HCT116 (cell line): ENCODE data around the gene BRSK2. TPM values are rescaled to one million over a fixed set of nuclear protein-coding genes. Genes with fewer than 3 reads are reported as not detected.

Source experiments
- ATAC-seq: fragments of 200-7000 bp; cut with Tn5 transposase; 2 replicates; pipeline ENCODE4 v1.9.1; 2020; ENCODE audit warnings: mild to moderate bottlenecking, moderate library complexity
- BruUV-seq: library from RNA; stranded (reverse); fragments of 400-500 nt; replicated peaks from 2 replicates; lab custom pipeline; 2021; lab: Mats Ljungman, UMichigan
- CTCF ChIA-PET: fragments of 300-600 bp; sonication (Branson Sonifier 250); formaldehyde crosslinking; loops from one replicate; lab custom pipeline; 2021; ENCODE audit warnings: antibody characterized with exemption; lab: Charles Lee
- POLR2A ChIA-PET: fragments of 300-600, 350-600 bp; sonication (Branson Sonifier 250); formaldehyde crosslinking; loops from one replicate; lab custom pipeline; 2021; ENCODE audit warnings: antibody characterized with exemption; lab: Charles Lee
- RAD21 ChIA-PET, 2 experiments: fragments of 300-600 bp; sonication (Branson Sonifier 250); formaldehyde crosslinking; loops; one replicate each; lab custom pipeline; 2023; ENCODE audit warnings: low total read pairs in 2 of 2; ENCODE audit not compliant: uncharacterized antibody in 2 of 2, unreplicated experiment in 2 of 2, low non-redundant PET in 1 of 2; lab: Charles Lee
- DNase-seq: peaks from one replicate; pipeline ENCODE4 v3.0.0-alpha.2; 2010; ENCODE audit warnings: low read depth, low spot score
- H2AFZ ChIP-seq: fragments of 200-600 bp; shearing (Covaris generic), sonication (generic); 2 replicates; pipeline ENCODE4 v1.6.1; 2017; ENCODE audit warnings: low read depth, mixed run types, mixed read lengths, antibody characterized with exemption, low read length; ENCODE audit not compliant: poor library complexity, severe bottlenecking
- H3K27ac ChIP-seq: 2 replicates; pipeline ENCODE4 v1.5.1; 2012; ENCODE audit warnings: low read depth, low read length
- H3K27me3 ChIP-seq: fragments of 200-600 bp; sonication (generic); 2 replicates; pipeline ENCODE4 v1.6.1; 2016; ENCODE audit warnings: mixed run types, low read length, mixed read lengths; ENCODE audit not compliant: insufficient read depth
- H3K36me3 ChIP-seq, 2 experiments: fragments of 200-500 bp in 1 of 2; fragments of 200-600 bp in 1 of 2; sonication (Bioruptor generic) in 1 of 2; sonication (generic) in 1 of 2; 2 replicates each; pipeline versions ENCODE4 v1.5.1 to v1.6.1; 2014 to 2016; ENCODE audit warnings: low read length in 2 of 2, inconsistent platforms in 1 of 2, mixed read lengths in 1 of 2, mixed run types in 1 of 2; ENCODE audit not compliant: insufficient read depth in 2 of 2, control insufficient read depth in 1 of 2
- H3K4me1 ChIP-seq, 2 experiments: fragments of 200-600 bp in 1 of 2; sonication (generic) in 1 of 2; 2 replicates each; pipeline versions ENCODE4 v1.5.1 to v1.6.1; 2012 to 2017; ENCODE audit warnings: low read length in 2 of 2, inconsistent platforms in 1 of 2, mild to moderate bottlenecking in 1 of 2, mixed read lengths in 1 of 2, mixed run types in 1 of 2, moderate library complexity in 1 of 2; ENCODE audit not compliant: insufficient read depth in 2 of 2, control insufficient read depth in 1 of 2
- H3K4me2 ChIP-seq: fragments of 200-600 bp; sonication (generic); 2 replicates; pipeline ENCODE4 v1.6.1; 2017; ENCODE audit warnings: mixed run types, low read length, mixed read lengths
- H3K4me3 ChIP-seq, 2 experiments: fragments of 200-600 bp in 1 of 2; sonication (generic) in 1 of 2; replicated peaks in 1 of 2; 2 replicates each; pipeline ENCODE4 v1.5.1; 2011 to 2016; ENCODE audit warnings: low read length in 2 of 2, control low read depth in 1 of 2, low read depth in 1 of 2, mild to moderate bottlenecking in 1 of 2, mixed read lengths in 1 of 2, mixed run types in 1 of 2
- H3K79me2 ChIP-seq: fragments of 200-600 bp; sonication (generic); 2 replicates; pipeline ENCODE4 v1.6.1; 2017; ENCODE audit warnings: mild to moderate bottlenecking, mixed run types, low read length, moderate library complexity, mixed read lengths; ENCODE audit not compliant: insufficient read depth
- H3K9ac ChIP-seq: fragments of 200-600 bp; sonication (generic); 2 replicates; pipeline ENCODE4 v1.6.1; 2016; ENCODE audit warnings: low read length, mixed read lengths
- H3K9me2 ChIP-seq: fragments of 200-600 bp; sonication (generic), shearing (Covaris generic); 2 replicates; pipeline ENCODE4 v1.6.1; 2017; ENCODE audit warnings: mixed run types, mild to moderate bottlenecking, moderate library complexity; ENCODE audit not compliant: insufficient read depth
- H3K9me3 ChIP-seq, 2 experiments: fragments of 200-500 bp in 1 of 2; fragments of 200-600 bp in 1 of 2; sonication (Bioruptor generic) in 1 of 2; sonication (generic) in 1 of 2; 2 replicates each; pipeline ENCODE4 v1.6.1; 2014 to 2017; ENCODE audit warnings: low read length in 2 of 2, mixed read lengths in 2 of 2, inconsistent platforms in 1 of 2, low read depth in 1 of 2, mild to moderate bottlenecking in 1 of 2, mixed run types in 1 of 2, moderate library complexity in 1 of 2; ENCODE audit not compliant: control insufficient read depth in 1 of 2, insufficient read depth in 1 of 2
- H4K20me1 ChIP-seq: fragments of 200-600 bp; sonication (generic), shearing (Covaris generic); 2 replicates; pipeline ENCODE4 v1.6.1; 2017; ENCODE audit warnings: mixed run types, mild to moderate bottlenecking, moderate library complexity; ENCODE audit not compliant: insufficient read depth
- CBX3 ChIP-seq: IDR thresholded peaks from 2 replicates; pipeline ENCODE4 v1.6.1; 2012; ENCODE audit warnings: low read depth
- CEBPB ChIP-seq: IDR thresholded peaks from 2 replicates; pipeline ENCODE4 v1.6.1; 2012; ENCODE audit warnings: low read depth
- CTCF ChIP-seq, 3 experiments: fragments of 200-600 bp in 1 of 3; sonication (generic) in 1 of 3; IDR thresholded peaks in 2 of 3; conservative IDR thresholded peaks in 1 of 3; 2 replicates each; pipeline ENCODE4 v1.5.1; 2012 to 2017; ENCODE audit warnings: low read depth in 2 of 3, low read length in 2 of 3, antibody characterized with exemption in 1 of 3, borderline replicate concordance in 1 of 3, control low read depth in 1 of 3, mild to moderate bottlenecking in 1 of 3, mixed read lengths in 1 of 3, mixed run types in 1 of 3, moderate library complexity in 1 of 3; ENCODE audit not compliant: insufficient read depth in 1 of 3
- MAX ChIP-seq: IDR thresholded peaks from 2 replicates; pipeline ENCODE4 v1.6.1; 2012
- REST ChIP-seq: IDR thresholded peaks from 2 replicates; pipeline ENCODE4 v1.6.1; 2012; ENCODE audit warnings: low read depth
- YY1 ChIP-seq: IDR thresholded peaks from 2 replicates; pipeline ENCODE4 v1.6.1; 2011; ENCODE audit warnings: low read length, low read depth, moderate library complexity, mild to moderate bottlenecking; ENCODE audit not compliant: insufficient replicate concordance; ENCODE audit errors: extremely low read depth
- ZNF274 ChIP-seq: fragments of 200-500 bp; sonication (Bioruptor generic); IDR thresholded peaks from 2 replicates; pipeline ENCODE4 v1.6.1; 2014; ENCODE audit warnings: mild to moderate bottlenecking, low read depth, low read length, inconsistent platforms
- intact Hi-C: fragments of 100-400 bp; cut with micrococcal nuclease; formaldehyde crosslinking; loops from 2 replicates; pipeline ENCODE4 v1.10.0; 2022
- total RNA-seq: library from RNA; stranded (reverse); gene quantifications from one replicate; pipeline ENCODE4 v1.2.1, GENCODE V29; 2021; ENCODE audit not compliant: unreplicated experiment
- TF ChIP-seq, protein P1 (sequence below): IDR thresholded peaks from 2 replicates; pipeline ENCODE4 v1.6.1; 2011; ENCODE audit warnings: mild to moderate bottlenecking, low read length, moderate library complexity; ENCODE audit not compliant: insufficient replicate concordance; ENCODE audit errors: extremely low read depth

The BRSK2 gene
- total RNA-seq, 1 experiment from 2014 or later = 14.0 TPM

DNA sequence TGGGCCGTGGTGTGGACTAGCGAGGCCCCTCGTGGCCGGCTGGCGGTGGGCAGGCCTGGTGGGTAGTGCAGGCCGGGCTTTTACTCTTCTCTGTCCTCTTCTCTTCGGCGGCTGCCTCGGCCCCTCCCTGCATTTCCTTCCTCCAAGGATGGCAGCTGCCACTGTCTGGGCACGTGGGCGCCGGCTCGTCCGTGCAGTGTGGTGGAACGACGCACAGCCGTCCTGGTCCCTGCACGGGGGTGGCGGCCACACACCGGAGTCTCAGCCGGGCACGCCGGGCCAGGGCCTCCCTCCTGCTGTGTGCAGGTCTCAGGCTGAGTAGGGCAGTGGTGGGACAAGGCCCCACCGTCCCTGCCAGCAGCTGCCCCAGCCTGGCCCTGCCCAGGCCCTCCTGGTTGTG, 59.1 kb downstream of the BRSK2 start:
- BruUV-seq = no TSS peak
- H3K4me1 ChIP-seq = no peaks in the 10 kb centered on the region
- no peak overlapping the region for H3K27ac ChIP-seq
- H4K20me1 ChIP-seq = no peaks in the 10 kb centered on the region
- H3K4me3 ChIP-seq = no peak overlapping the region
- H3K4me2 ChIP-seq = no peak overlapping the region
- POLR2A ChIA-PET = no interaction called here
- TF ChIP-seq CBX3 (no peak), CEBPB (no peak), ZNF274 (no peak), REST (no peak), YY1 (no peak), CTCF (IDR thresholded peaks at IDR 0.05 in 2 of 3, conservative IDR thresholded peaks at IDR 0.05 in 1 of 3; ENCODE audit: borderline replicate concordance in 1 of 3, insufficient read depth in 1 of 3, low read depth in 2 of 3, low read length in 2 of 3) (no peak), MAX (no peak)
- TF ChIP-seq, protein P1, sequence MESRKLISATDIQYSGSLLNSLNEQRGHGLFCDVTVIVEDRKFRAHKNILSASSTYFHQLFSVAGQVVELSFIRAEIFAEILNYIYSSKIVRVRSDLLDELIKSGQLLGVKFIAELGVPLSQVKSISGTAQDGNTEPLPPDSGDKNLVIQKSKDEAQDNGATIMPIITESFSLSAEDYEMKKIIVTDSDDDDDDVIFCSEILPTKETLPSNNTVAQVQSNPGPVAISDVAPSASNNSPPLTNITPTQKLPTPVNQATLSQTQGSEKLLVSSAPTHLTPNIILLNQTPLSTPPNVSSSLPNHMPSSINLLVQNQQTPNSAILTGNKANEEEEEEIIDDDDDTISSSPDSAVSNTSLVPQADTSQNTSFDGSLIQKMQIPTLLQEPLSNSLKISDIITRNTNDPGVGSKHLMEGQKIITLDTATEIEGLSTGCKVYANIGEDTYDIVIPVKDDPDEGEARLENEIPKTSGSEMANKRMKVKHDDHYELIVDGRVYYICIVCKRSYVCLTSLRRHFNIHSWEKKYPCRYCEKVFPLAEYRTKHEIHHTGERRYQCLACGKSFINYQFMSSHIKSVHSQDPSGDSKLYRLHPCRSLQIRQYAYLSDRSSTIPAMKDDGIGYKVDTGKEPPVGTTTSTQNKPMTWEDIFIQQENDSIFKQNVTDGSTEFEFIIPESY = no peak
- TF ChIP-seq, all 23 proteins: peak for 0
- Histone ChIP-seq H3K36me3 (no peaks in the 10 kb centered on the region), H2AFZ (no peak overlapping the region), H3K9ac (no peak overlapping the region), H3K27me3 (no peaks in the 10 kb centered on the region), H3K79me2 (no peaks in the 10 kb centered on the region), H3K9me2 (no peaks in the 10 kb centered on the region), H3K9me3 (no peaks in the 10 kb centered on the region)
- ChIA-PET RAD21 (no interaction called here), CTCF (no interaction called here)
- intact Hi-C loops = no loop called here
- no peak for ATAC-seq
- DNase-seq = no peak
